IPS-15b (cell line): ENCODE measurements around the gene C19orf47.

Experiments
- H3K27me3 ChIP-seq: one replicate; pipeline ENCODE4 v1.6.1; 2013; ENCODE audit warnings: low read length; ENCODE audit not compliant: control insufficient read depth, insufficient read depth
- H3K36me3 ChIP-seq: one replicate; pipeline ENCODE4 v1.6.1; 2013; ENCODE audit warnings: low read length; ENCODE audit not compliant: control insufficient read depth, insufficient read depth
- H3K4me1 ChIP-seq: one replicate; pipeline ENCODE4 v1.6.1; 2013; ENCODE audit warnings: mild to moderate bottlenecking, low read length; ENCODE audit not compliant: control insufficient read depth, insufficient read depth
- H3K4me3 ChIP-seq: one replicate; pipeline ENCODE4 v1.5.1; 2013; ENCODE audit warnings: low read depth, low read length
- H3K9ac ChIP-seq: one replicate; pipeline ENCODE4 v1.6.1; 2013; ENCODE audit warnings: low read depth, mild to moderate bottlenecking, low read length
- H3K9me3 ChIP-seq: one replicate; pipeline ENCODE4 v1.6.1; 2013; ENCODE audit warnings: mild to moderate bottlenecking, low read length; ENCODE audit not compliant: control insufficient read depth, insufficient read depth

C19orf47 gene

GRCh38 chr19:40388481-40388880 lies 40.3 kb upstream of the C19orf47 start:
- Histone ChIP-seq H3K27me3 (no peaks in the 10 kb centered on the region), H3K9ac (no peak overlapping the region), H3K4me3 (no peak overlapping the region), H3K36me3 (no peaks in the 10 kb centered on the region), H3K4me1 (no peaks in the 10 kb centered on the region), H3K9me3 (no peaks in the 10 kb centered on the region)

- Histone ChIP-seq H3K27me3 (no peaks in the 10 kb centered on the region), H3K4me1 (no peaks in the 10 kb centered on the region), H3K9me3 (no peaks in the 10 kb centered on the region), H3K9ac (no peak overlapping the region), H3K36me3 (no peaks in the 10 kb centered on the region), H3K4me3 (no peak overlapping the region)
Observed at GRCh38 chr19:40387155-40387554, 39.0 kb upstream of the C19orf47 start.

GRCh38 chr19:40383668-40384248 lies 35.6 kb upstream of the C19orf47 start:
- no peak overlapping the region for H3K4me3 ChIP-seq
- no peaks in the 10 kb centered on the region for H3K27me3 ChIP-seq
- H3K9me3 ChIP-seq, result no peaks in the 10 kb centered on the region
- no peaks in the 10 kb centered on the region for H3K36me3 ChIP-seq
- H3K9ac ChIP-seq, result no peak overlapping the region
- H3K4me1 ChIP-seq, result no peaks in the 10 kb centered on the region

GRCh38 chr19:40381321-40381720 lies 33.1 kb upstream of the C19orf47 start:
- no peaks in the 10 kb centered on the region for H3K9me3 ChIP-seq
- H3K4me3 ChIP-seq, result no peak overlapping the region
- peaks cover 12% of the 10 kb centered on the region for H3K36me3 ChIP-seq
- H3K27me3 ChIP-seq, result no peaks in the 10 kb centered on the region
- no peaks in the 10 kb centered on the region for H3K4me1 ChIP-seq
- H3K9ac ChIP-seq, result no peak overlapping the region

GRCh38 chr19:40380199-40381037 lies 32.2 kb upstream of the C19orf47 start:
- Histone ChIP-seq H3K4me1 (no peaks in the 10 kb centered on the region), H3K4me3 (no peak overlapping the region), H3K27me3 (no peaks in the 10 kb centered on the region), H3K9me3 (no peaks in the 10 kb centered on the region), H3K9ac (no peak overlapping the region), H3K36me3 (peaks cover 13% of the 10 kb centered on the region)

GRCh38 chr19:40379446-40380198 lies 31.4 kb upstream of the C19orf47 start:
- H3K36me3 ChIP-seq, result peaks cover 14% of the 10 kb centered on the region
- no peak overlapping the region for H3K4me3 ChIP-seq
- H3K27me3 ChIP-seq, result no peaks in the 10 kb centered on the region
- no peaks in the 10 kb centered on the region for H3K4me1 ChIP-seq
- no peak overlapping the region for H3K9ac ChIP-seq
- no peaks in the 10 kb centered on the region for H3K9me3 ChIP-seq

GRCh38 chr19:40378509-40378908 lies 30.3 kb upstream of the C19orf47 start:
- no peak overlapping the region for H3K4me3 ChIP-seq
- no peaks in the 10 kb centered on the region for H3K4me1 ChIP-seq
- no peak overlapping the region for H3K9ac ChIP-seq
- no peaks in the 10 kb centered on the region for H3K27me3 ChIP-seq
- no peaks in the 10 kb centered on the region for H3K9me3 ChIP-seq
- H3K36me3 ChIP-seq, result peaks cover 22% of the 10 kb centered on the region

GRCh38 chr19:40377876-40378385 lies 29.7 kb upstream of the C19orf47 start:
- no peaks in the 10 kb centered on the region for H3K4me1 ChIP-seq
- H3K9ac ChIP-seq, result no peak overlapping the region
- H3K36me3 ChIP-seq, result peaks cover 22% of the 10 kb centered on the region
- H3K4me3 ChIP-seq, result no peak overlapping the region
- H3K9me3 ChIP-seq, result no peaks in the 10 kb centered on the region
- no peaks in the 10 kb centered on the region for H3K27me3 ChIP-seq

- Histone ChIP-seq H3K27me3 (no peaks in the 10 kb centered on the region), H3K4me3 (no peak overlapping the region), H3K9ac (no peak overlapping the region), H3K4me1 (no peaks in the 10 kb centered on the region), H3K9me3 (no peaks in the 10 kb centered on the region), H3K36me3 (peaks cover 36% of the 10 kb centered on the region)
Observed at GRCh38 chr19:40376286-40376862, 28.2 kb upstream of the C19orf47 start.

GRCh38 chr19:40374084-40374483 lies 25.9 kb upstream of the C19orf47 start:
- H3K9ac ChIP-seq, result no peak overlapping the region
- H3K4me1 ChIP-seq, result no peaks in the 10 kb centered on the region
- no peaks in the 10 kb centered on the region for H3K27me3 ChIP-seq
- peaks cover 43% of the 10 kb centered on the region for H3K36me3 ChIP-seq
- H3K4me3 ChIP-seq, result no peak overlapping the region
- H3K9me3 ChIP-seq, result no peaks in the 10 kb centered on the region

- no peaks in the 10 kb centered on the region for H3K4me1 ChIP-seq
- H3K27me3 ChIP-seq, result no peaks in the 10 kb centered on the region
- H3K36me3 ChIP-seq, result peaks cover 35% of the 10 kb centered on the region
- H3K9me3 ChIP-seq, result no peaks in the 10 kb centered on the region
- H3K4me3 ChIP-seq, result no peak overlapping the region
- H3K9ac ChIP-seq, result no peak overlapping the region
Observed at GRCh38 chr19:40371802-40372122, 23.6 kb upstream of the C19orf47 start.
